Occipital lobe (tissue), 2 donors: ENCODE results near the gene MYO16. TPM values are rescaled to one million over a fixed set of nuclear protein-coding genes. Genes with fewer than 3 reads are reported as not detected.
"Not testable (repeated sequence)": the region's sequence is repeated elsewhere in the genome, so short reads cannot be mapped to it uniquely, and the experiment has no call there.

ENCODE experiments used
- DNase-seq: peaks from one replicate; lab custom pipeline; 2025; lab: John Stamatoyannopoulos, UW
- total RNA-seq: library from RNA; depleted of rRNA; stranded (reverse); fragments of >200 nt; gene quantifications from one replicate; pipeline ENCODE4 v1.2.3, GENCODE V29; 2014

The MYO16 gene
- total RNA-seq, 1 donor from 2014 or later: 105 TPM

DNA sequence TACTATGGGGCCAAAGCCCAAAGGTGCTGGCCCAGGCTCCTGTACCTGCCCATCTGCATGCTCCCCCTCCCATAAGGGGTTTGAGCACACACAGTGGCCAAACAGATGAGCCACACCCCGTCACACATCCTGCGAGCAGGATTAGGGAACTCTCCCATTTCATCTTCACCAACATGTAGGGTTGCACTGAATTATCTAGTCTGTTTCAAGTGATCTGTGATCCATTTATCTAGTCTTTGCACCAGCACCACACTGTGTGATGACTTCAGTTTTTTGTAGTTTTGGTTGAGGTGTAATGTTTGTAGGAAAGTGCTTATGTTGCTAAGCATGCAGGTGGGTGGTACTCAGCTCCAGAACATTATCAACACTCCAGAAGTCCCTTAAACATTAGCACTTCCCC, 249.3 kb downstream of the MYO16 start:
- DNase-seq: no peak

DNA sequence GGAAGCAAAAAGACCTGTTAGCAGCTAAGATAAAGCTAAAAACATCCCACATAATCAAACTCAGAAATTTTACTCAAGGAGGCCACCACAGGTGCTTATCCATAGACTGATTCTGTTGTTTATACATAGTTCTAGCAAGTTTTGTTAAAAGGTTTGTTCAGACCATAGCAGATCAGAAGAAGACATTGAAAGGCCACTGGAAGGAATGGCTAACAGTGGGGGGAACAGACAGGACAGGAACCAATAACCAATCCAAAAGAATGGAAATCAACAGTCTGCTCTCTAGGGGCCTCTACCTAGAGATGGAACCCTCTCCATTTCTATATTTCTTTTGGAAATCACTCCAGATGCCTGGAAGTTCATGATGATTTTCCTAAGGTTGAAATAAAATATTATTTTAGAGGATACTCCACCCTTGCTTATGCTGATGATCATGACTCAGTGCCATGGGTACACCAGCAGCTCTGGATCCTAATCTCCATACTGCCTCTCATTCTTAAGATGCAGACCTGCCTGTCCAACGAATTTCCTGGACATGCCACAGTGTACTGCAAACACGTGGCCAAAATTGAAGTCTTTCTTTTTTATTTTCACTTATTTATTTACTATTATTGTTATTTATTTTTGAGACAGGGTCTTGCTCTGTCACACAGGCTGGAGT, 260.0 kb downstream of the MYO16 start:
- DNase-seq: no peak

DNA sequence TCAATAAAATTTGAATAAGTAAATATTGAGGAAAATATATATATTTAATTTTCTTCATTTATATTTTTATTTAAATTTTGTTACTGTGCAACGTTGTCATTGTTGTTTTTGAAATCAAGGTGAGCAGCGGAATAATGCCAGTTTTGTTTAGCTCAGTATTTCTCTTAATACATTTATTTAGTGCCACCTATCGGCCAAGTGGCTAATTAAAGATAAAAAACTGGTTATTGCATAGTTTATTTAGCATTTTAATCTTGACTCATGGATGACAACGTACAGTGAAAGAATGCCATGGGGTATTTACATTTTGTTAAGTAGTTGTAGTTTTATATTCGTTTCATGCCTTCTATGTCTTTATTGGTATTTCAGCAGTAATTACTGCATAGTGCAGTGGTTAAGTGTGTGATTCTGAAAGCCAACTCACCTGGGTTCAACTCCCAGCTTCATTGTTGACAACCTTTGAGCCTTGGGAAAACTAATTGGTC, 265.9 kb downstream of the MYO16 start:
- no peak for DNase-seq

DNA sequence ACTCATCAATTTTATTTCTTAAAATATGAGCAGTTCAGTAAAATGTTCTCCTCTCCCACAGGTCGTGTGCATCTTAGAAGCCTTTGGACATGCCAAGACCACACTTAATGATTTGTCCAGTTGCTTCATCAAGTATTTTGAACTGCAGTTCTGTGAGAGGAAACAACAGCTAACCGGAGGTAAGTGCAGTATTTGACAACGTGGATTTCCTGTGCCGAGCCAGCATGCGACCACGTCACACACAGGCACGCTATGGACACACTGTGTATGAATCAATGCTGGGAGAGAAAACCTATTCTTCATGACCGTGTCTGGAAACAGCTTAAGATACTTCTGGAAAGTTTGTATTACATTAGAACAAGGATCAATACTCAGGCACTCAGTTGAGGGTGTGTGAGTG, 268.5 kb downstream of the MYO16 start:
- no peak for DNase-seq

DNA sequence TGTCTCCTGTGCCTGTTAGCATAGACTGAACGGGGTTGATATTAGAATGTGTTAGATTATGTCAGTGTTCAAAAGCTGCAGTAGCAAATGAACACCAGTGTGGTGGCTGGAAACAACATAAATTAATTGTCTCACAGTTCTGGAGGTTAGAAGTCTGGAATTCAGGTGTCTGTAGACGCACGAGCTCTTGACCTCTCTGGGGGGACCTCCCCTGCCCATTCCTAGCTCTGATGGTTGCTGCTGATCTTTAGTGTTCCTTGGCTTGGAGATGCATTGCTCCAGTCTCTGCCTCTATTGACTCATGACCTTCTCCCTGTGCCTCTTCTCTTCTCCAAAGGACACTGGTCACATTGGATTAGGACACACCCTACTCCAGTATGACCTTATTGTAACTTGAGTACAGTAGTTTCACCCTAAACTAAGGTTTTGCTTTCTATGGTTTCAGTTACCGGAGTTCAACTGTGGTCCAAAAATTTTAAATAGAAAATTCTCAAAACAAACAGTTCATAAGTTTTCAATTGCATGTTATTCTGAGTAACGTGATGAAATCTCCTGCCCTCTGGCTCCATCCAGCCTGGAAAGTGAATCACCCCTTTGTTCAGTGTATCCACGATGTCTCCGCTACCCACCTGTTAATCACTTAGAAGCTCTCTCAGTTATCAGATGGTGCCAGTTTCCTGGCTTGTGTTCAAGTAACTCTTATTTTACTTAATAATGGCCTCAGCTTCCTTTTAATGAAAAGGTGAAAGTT, 273.2 kb downstream of the MYO16 start:
- no peak for DNase-seq

DNA sequence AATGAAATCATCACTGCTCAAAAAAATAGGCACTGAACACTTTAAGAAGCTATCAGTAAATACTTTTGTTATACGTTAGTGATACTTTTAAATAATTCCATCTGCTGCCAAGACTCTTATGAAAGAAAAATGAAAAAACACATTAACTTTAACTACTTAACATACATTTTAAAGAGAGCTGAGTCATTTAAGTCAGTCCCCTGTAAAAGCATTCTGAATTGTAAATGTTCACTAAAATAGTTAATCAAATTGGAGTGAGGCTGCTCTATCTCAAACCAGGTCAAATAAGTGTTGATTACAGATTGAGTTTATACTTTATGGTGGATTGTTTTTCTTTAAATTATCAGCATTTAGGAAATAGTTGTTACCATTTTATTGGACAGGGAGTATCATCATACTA, 274.2 kb downstream of the MYO16 start:
- no peak for DNase-seq

DNA sequence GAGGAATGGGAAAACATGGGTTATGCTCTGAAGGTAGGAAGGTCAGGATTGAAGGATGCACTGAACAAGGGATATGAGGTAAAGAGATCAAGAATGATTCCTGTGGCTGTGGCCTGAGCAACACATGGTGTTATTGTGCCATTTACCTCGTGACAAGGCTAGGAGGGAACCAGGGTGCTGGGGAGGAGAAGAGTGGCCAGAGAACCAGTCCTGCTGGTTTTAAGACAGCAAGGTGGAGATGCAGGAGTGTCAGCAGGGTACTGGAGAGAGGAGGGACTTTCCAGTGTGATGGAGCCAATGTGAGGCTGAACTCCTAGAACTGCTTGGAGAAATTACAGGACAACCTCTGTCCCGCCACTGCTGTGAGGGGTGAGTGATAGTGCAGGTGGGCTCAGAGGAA, 282.4 kb downstream of the MYO16 start:
- no peak for DNase-seq

DNA sequence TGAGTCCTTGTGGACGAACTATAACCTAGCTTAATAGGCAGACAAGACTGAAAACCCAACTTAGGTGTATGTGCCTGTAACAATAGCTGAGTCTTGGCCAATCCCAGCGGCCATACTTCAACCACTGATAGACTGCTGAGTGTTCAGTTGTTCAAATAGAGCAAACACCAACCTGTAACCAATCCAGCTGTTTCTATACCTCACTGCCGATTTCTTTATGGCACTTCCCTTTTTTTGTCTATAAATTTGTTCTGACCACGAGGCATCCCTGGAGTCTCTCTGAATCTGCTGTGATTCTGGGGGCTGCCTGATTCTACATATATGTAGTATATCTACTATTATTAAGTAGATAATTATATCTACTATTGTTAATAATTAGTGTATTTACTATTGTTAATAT, 284.3 kb downstream of the MYO16 start:
- DNase-seq: not testable (repeated sequence)

DNA sequence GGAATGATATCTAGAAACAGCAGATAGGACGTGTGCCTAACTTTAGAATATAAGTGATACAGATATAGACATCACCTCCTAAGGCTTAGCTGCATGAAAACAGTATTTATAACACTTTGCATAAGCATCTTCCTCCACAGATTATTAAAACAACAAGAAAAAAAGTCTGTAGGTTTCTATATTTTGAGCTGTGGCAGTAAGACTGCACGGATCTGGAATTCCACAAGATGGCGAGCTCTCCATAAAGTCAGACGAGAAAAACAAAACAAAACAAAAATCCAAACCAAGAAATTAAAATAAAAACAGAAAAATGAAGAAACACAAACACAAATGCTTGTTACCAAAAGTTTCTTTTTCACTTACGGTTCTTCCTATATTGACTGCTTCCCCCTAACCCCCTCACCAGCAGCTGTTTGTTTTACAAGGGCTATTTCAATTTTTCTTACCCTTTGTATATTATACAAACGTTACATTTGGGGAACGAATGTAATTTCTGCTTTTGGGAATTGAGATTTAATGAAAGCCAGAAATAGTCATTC, 285.8 kb downstream of the MYO16 start:
- no peak for DNase-seq

DNA sequence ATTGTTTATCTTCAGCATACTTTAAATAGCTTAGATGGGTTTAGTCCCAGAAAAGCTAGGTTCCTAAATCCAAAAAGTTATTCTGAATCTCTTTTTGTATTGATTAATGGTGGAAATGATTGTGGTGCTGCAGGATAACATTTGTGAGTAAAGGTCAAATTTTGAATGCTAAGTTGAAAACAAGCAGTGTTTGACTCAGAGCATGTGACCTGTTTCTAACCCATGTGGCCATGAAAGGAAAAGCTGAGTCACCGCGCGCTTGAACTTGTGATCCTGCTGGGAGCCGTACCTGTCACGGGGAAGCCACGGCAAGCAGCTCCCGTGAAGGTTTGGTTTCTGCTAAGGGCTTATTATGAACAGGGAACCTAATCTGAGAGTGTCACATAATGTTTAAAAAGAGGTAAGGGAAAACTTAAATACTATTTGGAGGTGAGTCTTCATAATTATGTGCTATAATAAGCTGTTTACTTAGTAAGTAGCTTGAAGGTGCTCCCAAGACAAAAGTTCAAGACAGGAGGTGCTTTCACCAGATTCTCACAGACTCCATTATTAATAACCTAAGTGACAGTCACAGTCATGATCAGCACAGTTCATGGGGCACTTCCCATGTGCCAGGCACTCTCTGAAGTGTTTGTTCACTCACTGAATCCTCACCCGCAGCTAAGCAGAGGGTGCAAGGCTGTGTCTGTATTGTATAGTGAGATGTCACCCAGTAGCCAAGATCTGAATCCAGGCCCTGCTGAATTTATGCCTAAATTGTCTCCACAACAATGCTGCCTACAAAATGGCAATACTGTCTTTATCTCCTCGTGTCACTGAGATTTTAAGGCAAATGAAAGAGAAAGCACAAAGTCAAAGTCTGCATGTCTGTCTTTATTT, 286.5 kb downstream of the MYO16 start:
- no peak for DNase-seq

DNA sequence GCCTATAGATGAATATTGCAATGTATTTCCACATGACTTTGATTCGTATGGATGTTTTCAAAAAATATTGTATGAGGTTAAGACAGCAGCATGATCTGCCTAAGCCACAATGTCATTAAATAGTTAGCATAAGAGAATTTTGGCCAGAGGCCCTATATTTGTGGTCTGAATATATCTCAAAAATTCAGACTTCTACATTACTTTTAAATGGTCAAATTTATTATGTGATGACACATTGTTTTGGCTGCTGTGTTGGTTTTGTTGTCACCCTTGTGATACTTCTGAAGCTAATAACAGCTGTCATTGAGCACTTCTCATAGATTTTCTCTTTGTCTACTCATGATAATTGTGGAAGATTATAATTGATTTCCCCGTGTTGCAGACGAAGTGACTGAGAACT, 288.2 kb downstream of the MYO16 start:
- DNase-seq: no peak

DNA sequence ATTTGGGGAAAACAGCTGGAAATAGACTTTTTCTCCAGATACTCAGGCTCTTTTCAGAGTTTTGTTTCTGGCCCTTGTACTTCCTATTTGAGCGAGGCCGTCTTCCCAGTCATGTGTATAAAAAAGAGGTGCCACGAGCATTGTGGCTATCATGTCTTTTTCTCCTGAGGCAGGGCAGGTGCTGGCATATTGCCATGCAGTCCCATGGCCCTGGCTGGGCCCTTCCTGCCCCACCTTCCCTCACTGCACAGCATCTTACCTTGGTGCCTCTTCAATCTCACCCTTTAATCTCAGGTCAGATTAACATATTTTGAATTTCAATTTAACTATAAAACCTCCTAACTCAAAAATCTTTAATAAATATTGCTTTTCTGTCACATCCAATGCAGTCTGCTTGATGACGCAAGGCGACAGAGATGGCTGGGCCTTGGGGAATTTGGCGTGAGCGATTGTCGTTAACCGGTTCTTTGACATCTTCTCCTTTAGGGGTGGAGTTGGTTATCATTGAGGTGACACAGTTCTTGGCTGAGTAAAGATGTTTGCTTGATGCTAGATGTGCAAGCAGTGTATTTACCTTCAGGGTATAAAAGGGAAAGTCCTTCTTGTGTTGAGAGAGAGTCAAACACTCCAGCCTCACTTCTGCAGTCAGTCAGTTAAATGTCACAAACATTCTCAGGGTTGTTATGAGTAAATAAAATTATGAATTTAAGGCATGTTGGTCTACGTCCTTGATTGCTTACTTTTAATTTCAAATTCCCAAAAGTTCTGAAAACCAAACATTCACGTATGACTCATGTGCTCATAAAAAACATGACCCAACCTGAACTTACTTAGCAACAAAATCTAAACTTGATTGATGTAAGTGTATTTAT, 289.9 kb downstream of the MYO16 start:
- no peak for DNase-seq

DNA sequence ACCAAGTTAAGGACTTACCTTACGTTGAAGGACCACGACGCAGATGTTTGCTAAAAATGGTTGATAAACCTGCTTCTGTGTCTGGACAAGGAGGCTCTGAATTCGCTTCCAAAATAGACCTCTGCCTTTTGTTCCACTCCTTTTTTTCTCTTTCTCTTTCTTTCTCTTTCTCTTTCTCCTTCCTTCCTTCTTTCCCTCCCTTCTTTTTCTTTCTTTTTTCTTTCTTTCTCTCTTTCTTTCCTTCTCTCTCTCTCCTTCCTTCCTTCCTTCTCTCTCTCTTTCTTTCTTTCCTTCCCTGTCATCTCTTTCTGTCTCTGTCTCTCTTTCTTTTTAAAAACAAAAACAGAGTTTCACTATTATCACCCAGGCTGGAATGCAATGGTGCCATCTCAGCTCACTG, 290.7 kb downstream of the MYO16 start:
- DNase-seq: no peak

DNA sequence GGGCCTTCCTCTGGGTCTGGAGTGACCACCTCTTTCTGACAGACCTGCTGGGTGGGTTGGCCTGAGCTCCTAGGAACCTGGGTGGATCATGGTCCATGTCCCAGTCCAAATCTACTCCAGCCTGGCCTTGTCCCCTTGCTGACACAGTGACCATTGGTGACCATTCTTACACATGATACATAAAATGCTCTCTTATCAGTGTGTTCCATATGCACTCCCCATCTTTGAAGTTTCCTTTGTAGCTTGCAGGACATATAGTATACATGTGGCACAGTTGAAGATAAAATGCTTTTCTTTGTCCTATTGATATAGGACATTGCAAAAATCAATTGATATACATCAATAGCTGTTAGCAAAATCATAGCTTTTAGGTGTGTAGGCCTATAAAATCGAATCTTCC, 291.8 kb downstream of the MYO16 start:
- no peak for DNase-seq

DNA sequence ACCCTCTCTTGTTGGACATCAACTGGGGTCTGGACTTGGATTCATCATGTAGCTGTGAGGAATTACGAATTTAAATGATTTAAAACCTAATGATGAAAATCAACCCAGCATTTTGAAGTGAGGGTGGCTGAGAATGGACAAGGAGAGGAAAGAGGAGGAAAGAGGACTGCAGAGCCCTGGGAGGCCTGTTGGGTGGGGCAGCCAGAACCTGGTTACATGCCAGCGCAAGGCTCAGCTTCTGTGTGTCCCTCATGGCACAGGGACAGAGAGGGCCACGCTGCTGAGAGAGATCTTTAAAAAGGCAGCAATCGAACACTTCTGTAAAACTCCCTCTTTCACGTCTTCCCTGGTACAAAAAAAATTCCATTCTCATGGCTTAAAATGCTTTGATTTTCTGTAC, 292.7 kb downstream of the MYO16 start:
- DNase-seq: no peak

DNA sequence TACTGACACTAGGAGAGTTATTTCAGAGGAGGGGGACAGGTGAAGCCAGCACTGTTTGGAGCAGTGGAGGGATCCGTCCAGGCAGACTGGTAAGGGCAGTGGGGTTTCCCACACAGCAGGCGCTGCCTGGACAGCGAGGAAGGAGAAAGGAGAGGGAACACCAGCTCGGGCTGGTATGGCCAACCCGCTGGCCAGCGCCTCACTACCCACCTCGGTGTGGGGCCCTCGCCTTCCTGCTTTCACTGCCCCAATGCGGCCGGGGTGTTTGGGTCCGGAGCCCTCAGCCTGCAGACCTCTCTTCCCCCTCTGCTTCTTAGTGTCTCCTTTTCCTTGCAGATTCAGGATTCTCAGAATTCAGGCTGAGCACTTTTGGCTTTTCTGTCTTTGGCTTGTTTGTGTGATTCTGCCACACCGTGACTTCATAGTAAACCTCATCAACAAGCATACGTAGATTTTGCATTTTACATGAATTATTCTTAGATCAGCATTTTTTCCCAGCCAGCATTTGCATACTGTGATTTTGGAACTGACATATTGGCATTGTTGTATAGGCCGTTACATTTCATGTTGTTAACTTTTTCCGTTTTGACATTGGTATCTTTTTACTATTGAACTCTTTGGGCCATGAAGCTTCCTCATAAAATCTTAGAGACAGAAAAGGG, 294.1 kb downstream of the MYO16 start:
- DNase-seq: no peak

DNA sequence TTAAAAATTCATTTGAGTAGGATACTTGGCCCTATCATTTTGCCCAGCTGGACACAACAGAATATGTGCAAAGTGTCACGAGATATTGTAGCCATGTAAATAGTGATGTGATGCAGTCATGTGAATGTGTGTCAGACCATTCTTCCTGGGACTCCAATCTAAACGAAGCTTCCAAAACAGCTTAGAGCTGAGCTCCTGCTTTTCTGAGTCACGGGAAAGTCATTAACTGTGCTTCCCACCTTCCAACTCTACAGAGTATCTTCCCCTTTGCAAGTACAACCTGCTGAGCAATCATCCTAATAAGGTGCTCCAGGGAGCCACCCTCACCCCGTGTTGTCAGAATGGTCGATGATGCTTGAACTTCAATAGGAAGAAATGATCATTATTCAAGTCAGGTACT, 294.7 kb downstream of the MYO16 start:
- no peak for DNase-seq

DNA sequence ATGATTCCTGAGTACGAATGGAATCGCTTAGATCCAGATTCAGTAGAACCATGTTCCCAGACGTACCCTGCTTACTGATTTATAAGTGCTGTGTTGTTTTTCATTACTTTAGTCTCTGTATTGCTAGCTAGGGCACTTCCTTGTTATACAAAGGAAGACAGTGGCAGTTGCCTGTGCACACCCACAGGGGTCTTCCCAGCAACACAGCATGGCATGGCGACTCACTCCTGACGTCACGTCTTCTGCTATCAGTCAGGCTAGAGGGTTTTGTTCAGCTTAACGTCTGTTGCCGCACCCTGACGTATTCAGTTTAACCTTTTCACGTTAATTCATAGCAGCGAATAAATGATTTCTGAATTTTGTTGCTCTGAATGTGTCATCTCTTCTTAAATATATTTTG, 295.1 kb downstream of the MYO16 start:
- DNase-seq: no peak

DNA sequence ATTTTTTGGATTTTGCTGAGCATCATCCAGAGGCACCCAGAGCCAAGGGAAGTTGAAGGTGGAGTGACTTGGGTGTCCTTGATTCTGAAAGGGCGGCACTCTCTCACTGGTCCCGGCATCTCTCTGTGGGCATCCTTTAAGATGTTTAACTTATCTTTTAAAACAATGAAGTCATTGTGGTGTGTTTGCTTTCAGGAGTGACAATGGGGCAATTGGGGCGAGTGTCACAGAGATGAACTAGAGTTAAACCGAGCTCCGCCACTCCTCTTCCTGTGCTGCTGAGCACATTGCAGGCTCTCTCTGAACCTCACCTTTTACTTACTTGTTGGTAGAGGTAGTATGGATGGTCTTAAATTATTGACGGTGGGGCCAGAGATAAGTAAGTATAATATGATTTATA, 295.7 kb downstream of the MYO16 start:
- DNase-seq: no peak

DNA sequence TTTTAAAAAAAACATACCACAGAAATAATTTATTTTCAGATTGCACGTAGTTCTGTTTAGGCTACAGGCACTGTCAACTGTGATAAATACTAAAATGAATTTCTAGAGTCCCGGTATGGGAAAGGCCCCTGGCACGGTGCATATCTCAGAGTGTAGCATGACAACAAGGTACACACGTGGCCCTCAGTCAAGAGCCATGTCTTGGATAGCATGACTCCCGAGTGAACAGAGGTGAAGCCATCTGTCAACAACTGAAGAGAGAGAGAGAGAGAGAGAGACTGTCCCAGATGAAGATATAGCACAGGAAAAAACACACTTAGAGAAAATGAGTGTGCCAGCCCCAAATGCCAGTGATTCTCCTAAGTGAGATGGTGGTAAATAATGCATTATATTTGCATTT, 297.5 kb downstream of the MYO16 start:
- DNase-seq: no peak
